ENCODE measurements around the gene UHRF1.
A peak's percentile ranks its signal among the peaks of the same experiment; 100 is the strongest.
"Not testable (repeated sequence)": the region's sequence is repeated elsewhere in the genome, so short reads cannot be mapped to it uniquely, and the experiment has no call there.

The UHRF1 gene

GRCh38 chr19:4968462-4969291 lies 59.4 kb downstream of the UHRF1 start, which contains the start of gene KDM4B:
KDM4B (plus strand) TSS chr19:4969113; CDS start chr19:5032891, 63,778 bp downstream.
- Histone ChIP-seq H3K4me1 (ENCODE audit: control insufficient read depth, insufficient read depth, low read length) (peaks cover 53% of the 10 kb centered on the region), H3K4me3 (ENCODE audit: low read length) (peak within 1 kb of the TSS; percentile 86), H3K9me3 (ENCODE audit: control insufficient read depth, low read length) (no peaks in the 10 kb centered on the region), H3K27me3 (replicated peaks; ENCODE audit: control insufficient read depth, insufficient read depth, low read length) (no peaks in the 10 kb centered on the region), H3K36me3 (ENCODE audit: control insufficient read depth, insufficient read depth, low read length, severe bottlenecking) (no peaks in the 10 kb centered on the region), H3K9ac (ENCODE audit: low read length) (peak within 1 kb of the TSS; percentile 86)
- peak; percentile 99 for DNase-seq (ENCODE audit: low read depth)

DNA sequence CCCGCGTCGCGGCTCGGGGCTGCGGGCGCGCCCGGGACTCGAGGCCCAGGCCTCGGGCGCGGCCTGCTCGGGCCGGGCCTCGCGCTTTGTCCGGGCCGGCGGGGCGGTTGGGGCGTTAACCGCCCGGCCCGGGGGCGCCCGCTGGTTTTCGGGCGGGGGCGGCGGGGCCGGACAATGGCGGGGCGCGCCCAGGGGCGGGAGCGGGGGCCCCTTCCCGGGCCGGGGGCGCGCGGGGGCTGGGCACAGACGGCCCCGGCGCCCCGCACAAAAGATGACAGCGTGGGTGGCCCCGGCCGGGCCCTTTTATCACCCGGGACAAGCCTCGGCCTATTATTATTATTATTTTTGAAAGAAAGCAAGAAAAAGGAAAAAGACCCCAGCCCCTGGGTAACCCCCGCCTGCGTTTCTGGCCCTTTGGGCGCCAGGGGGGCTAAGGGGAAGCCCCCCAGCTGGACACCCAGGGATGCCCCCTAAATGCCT lies 60.0 kb downstream of the UHRF1 start:
- Histone ChIP-seq H3K9ac (ENCODE audit: low read length) (peak overlapping the region; percentile 86), H3K27me3 (replicated peaks; ENCODE audit: control insufficient read depth, insufficient read depth, low read length) (no peaks in the 10 kb centered on the region), H3K4me1 (ENCODE audit: control insufficient read depth, insufficient read depth, low read length) (peaks cover 53% of the 10 kb centered on the region), H3K9me3 (ENCODE audit: control insufficient read depth, low read length) (no peaks in the 10 kb centered on the region), H3K4me3 (ENCODE audit: low read length) (peak overlapping the region; percentile 86), H3K36me3 (ENCODE audit: control insufficient read depth, insufficient read depth, low read length, severe bottlenecking) (no peaks in the 10 kb centered on the region)
- DNase-seq (ENCODE audit: low read depth), result peak; percentile 5

- Histone ChIP-seq H3K27me3 (replicated peaks; ENCODE audit: control insufficient read depth, insufficient read depth, low read length) (no peaks in the 10 kb centered on the region), H3K4me3 (ENCODE audit: low read length) (peak overlapping the region; percentile 86), H3K9ac (ENCODE audit: low read length) (peak overlapping the region; percentile 86), H3K4me1 (ENCODE audit: control insufficient read depth, insufficient read depth, low read length) (peaks cover 57% of the 10 kb centered on the region), H3K36me3 (ENCODE audit: control insufficient read depth, insufficient read depth, low read length, severe bottlenecking) (no peaks in the 10 kb centered on the region), H3K9me3 (ENCODE audit: control insufficient read depth, low read length) (no peaks in the 10 kb centered on the region)
- peak; percentile 60 for DNase-seq (ENCODE audit: low read depth)
Measured at GRCh38 chr19:4969772-4970531, 60.7 kb downstream of the UHRF1 start.

DNA sequence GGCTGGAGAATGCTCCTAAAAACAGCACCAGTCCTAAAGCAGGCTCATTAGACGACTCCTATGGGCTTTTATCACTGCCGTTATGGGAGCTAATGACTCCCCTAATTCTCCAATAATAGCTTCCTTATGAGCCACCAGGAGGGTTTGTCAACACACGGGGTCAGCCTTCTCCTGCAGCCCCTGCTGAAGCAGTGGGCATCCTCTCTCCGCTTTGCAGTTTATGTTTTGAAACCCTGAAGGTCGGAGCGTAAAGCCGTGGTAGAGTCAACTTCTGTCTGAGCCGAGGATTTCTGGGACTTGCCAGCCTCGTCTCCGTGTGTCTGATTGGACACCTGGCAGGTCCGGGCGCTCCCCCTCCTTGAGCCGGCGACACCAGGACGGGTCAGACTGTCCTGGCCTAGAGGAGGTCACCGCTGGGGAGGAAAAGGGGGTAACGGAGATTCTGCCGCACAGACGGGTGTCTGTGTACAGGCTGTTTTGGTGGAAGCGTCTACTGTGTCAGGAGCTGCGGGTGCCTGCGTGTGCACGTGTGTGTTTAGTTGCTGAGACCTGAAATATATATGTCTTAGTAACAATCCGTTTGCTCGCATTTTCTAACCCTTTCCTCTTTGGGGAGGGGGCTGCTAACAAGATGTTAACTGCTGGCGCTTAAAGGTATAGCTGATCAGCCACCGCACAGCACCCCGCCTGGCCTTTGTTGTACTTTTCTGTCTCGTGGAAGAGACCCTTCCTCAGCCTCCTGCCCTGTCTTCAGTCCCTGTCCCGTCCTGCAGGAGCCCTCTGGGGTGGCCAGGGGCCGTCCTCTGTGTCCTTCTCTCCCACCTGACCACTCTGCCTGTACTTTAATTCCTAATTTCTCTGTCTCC lies 61.5 kb downstream of the UHRF1 start:
- Histone ChIP-seq H3K27me3 (replicated peaks; ENCODE audit: control insufficient read depth, insufficient read depth, low read length) (no peaks in the 10 kb centered on the region), H3K4me1 (ENCODE audit: control insufficient read depth, insufficient read depth, low read length) (peaks cover 65% of the 10 kb centered on the region), H3K4me3 (ENCODE audit: low read length) (peak overlapping the region; percentile 86), H3K36me3 (ENCODE audit: control insufficient read depth, insufficient read depth, low read length, severe bottlenecking) (no peaks in the 10 kb centered on the region), H3K9ac (ENCODE audit: low read length) (peak overlapping the region; percentile 86), H3K9me3 (ENCODE audit: control insufficient read depth, low read length) (no peaks in the 10 kb centered on the region)
- peak; percentile 50 for DNase-seq (ENCODE audit: low read depth)

DNA sequence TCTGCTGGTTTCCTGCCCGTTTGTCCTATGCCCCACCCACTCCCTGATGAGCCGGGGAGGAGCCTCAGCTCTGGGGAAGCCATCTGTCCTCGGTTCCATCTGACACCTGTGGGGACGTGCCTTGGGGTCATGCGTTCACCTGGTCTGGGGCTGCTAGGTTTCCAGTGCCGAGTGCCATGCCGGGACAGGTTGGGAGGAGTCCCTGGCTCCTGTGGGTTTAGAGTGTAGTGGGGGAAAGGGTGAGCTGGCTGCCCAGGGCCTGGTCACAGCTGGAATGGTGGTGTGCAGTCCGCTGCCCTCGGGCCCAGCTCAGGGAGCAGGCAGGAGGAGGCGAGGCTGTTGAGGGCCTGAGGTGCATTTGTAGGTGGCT lies 62.1 kb downstream of the UHRF1 start:
- Histone ChIP-seq H3K4me1 (ENCODE audit: control insufficient read depth, insufficient read depth, low read length) (peaks cover 71% of the 10 kb centered on the region), H3K9me3 (ENCODE audit: control insufficient read depth, low read length) (no peaks in the 10 kb centered on the region), H3K36me3 (ENCODE audit: control insufficient read depth, insufficient read depth, low read length, severe bottlenecking) (no peaks in the 10 kb centered on the region), H3K27me3 (replicated peaks; ENCODE audit: control insufficient read depth, insufficient read depth, low read length) (no peaks in the 10 kb centered on the region), H3K4me3 (ENCODE audit: low read length) (peak overlapping the region; percentile 86), H3K9ac (ENCODE audit: low read length) (peak overlapping the region; percentile 86)
- DNase-seq (ENCODE audit: low read depth), result peak; percentile 43

DNA sequence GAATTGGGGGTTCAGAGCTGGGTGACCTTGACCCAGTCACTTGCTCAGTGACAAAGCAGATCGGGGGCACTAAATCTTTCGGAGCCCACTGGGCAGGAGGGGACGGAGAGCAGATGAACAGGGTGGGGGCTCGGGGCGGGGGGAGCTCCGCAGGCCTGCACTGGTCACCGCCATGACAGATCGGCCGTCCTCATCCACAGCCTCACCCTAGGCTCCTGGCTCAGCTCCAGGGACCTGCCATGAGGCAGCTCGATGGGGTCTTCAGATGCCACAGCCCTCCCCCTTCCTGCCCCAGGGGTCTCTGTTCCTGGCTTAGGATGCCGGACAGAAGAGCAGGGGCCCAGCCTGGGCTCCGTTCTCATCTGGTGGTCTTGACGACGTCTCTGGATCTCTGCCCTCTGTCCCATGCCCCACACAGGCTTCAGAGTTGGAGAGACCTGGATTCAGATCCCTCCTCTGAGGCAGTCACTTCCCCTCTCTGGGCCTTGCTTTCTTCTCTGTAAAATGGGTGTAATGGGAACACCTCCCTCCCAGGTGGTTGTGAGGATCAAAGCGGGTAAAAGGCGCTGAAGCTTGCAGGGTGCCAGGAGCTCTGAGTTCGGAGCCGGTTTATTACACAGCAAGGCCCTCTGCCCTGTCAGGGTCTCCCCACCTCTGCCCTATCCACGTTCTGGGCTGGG lies 62.7 kb downstream of the UHRF1 start:
- DNase-seq (ENCODE audit: low read depth), result no peak
- Histone ChIP-seq H3K36me3 (ENCODE audit: control insufficient read depth, insufficient read depth, low read length, severe bottlenecking) (no peaks in the 10 kb centered on the region), H3K27me3 (replicated peaks; ENCODE audit: control insufficient read depth, insufficient read depth, low read length) (no peaks in the 10 kb centered on the region), H3K4me1 (ENCODE audit: control insufficient read depth, insufficient read depth, low read length) (peaks cover 76% of the 10 kb centered on the region), H3K4me3 (ENCODE audit: low read length) (peak overlapping the region; percentile 86), H3K9me3 (ENCODE audit: control insufficient read depth, low read length) (no peaks in the 10 kb centered on the region), H3K9ac (ENCODE audit: low read length) (peak overlapping the region; percentile 86)

DNA sequence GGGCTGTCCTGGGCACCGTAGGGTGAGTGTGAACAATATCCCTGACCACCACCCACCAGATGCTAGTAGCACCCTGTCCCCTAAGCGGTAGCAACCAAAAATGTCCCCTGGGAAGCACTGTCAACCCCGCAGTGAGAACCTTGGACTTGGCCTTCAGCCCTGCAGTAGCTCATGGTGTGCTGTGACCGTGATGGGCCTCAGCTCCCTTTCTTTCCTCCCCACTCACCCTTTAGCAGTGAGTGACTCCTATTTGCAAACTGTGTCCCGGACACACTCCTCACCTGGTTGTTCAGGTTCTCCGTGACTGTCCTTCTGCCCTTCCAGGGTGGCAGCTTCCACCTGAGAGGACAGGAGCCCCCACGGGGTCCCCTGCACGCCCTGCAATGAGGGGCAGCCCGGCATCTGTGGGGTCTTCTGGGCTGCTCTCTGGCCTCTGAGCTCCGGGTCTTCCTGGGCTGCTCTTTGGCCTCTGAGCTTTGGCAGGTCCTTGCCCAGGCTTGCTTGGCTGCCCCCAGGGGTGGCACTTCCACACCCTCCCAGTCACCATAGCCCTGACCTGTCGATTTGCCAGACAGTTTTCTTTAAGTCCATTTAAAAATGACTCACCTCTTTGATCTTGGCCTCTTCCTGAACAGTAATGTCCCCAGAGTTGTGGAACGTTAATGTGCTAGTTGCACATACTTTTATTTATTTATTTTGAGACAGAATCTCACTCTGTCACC lies 63.4 kb downstream of the UHRF1 start:
- Histone ChIP-seq H3K4me1 (ENCODE audit: control insufficient read depth, insufficient read depth, low read length) (peaks cover 77% of the 10 kb centered on the region), H3K4me3 (ENCODE audit: low read length) (peak overlapping the region; percentile 2), H3K36me3 (ENCODE audit: control insufficient read depth, insufficient read depth, low read length, severe bottlenecking) (no peaks in the 10 kb centered on the region), H3K9me3 (ENCODE audit: control insufficient read depth, low read length) (no peaks in the 10 kb centered on the region), H3K27me3 (replicated peaks; ENCODE audit: control insufficient read depth, insufficient read depth, low read length) (no peaks in the 10 kb centered on the region), H3K9ac (ENCODE audit: low read length) (peak overlapping the region; percentile 3)
- DNase-seq (ENCODE audit: low read depth), result peak; percentile 53

GRCh38 chr19:4974880-4975469 lies 65.7 kb downstream of the UHRF1 start:
- no peaks in the 10 kb centered on the region for H3K9me3 ChIP-seq (ENCODE audit: control insufficient read depth, low read length)
- no peak overlapping the region for H3K4me3 ChIP-seq (ENCODE audit: low read length)
- no peak for DNase-seq (ENCODE audit: low read depth)
- no peak overlapping the region for H3K9ac ChIP-seq (ENCODE audit: low read length)
- no peaks in the 10 kb centered on the region for H3K36me3 ChIP-seq (ENCODE audit: control insufficient read depth, insufficient read depth, low read length, severe bottlenecking)
- no peaks in the 10 kb centered on the region for H3K27me3 ChIP-seq (replicated peaks; ENCODE audit: control insufficient read depth, insufficient read depth, low read length)
- peaks cover 79% of the 10 kb centered on the region for H3K4me1 ChIP-seq (ENCODE audit: control insufficient read depth, insufficient read depth, low read length)

GRCh38 chr19:4975601-4976000 lies 66.3 kb downstream of the UHRF1 start:
- not testable (repeated sequence) for H3K9me3 ChIP-seq (ENCODE audit: control insufficient read depth, low read length); DNase-seq (ENCODE audit: low read depth); H3K27me3 ChIP-seq (replicated peaks; ENCODE audit: control insufficient read depth, insufficient read depth, low read length); H3K4me3 ChIP-seq (ENCODE audit: low read length); H3K36me3 ChIP-seq (ENCODE audit: control insufficient read depth, insufficient read depth, low read length, severe bottlenecking)
- Histone ChIP-seq H3K4me1 (ENCODE audit: control insufficient read depth, insufficient read depth, low read length) (peaks cover 75% of the 10 kb centered on the region), H3K9ac (ENCODE audit: low read length) (peak overlapping the region; percentile 79)
